IMR-90 (cell line): ENCODE data around the gene PIRT.

Source experiments
- RFX5 ChIP-seq: IDR thresholded peaks from 2 replicates; pipeline ENCODE4 v1.8.0; 2012; ENCODE audit warnings: low read depth, mild to moderate bottlenecking, low read length, moderate library complexity
- SMC3 ChIP-seq: fragments of 150-350 bp; IDR thresholded peaks from 2 replicates; pipeline ENCODE4 v1.6.1; 2016; ENCODE audit warnings: low read depth, mild to moderate bottlenecking, antibody characterized with exemption, low read length, moderate library complexity

- no peak for TF ChIP-seq SMC3
- no peak for TF ChIP-seq RFX5
These were observed 40.2 kb downstream of the PIRT start for GRCh38 chr17:10797476-10798328.
